T-helper 1 cell treated with Interleukin-12 subunit alpha and Interleukin-12 subunit beta and Interleukin-4 antibody, amounts not matched to agents 30 ng/mL and 1 ng/mL, for 36 hours (primary cell): ENCODE data around the gene DPY30. TPM values are rescaled to one million over a fixed set of nuclear protein-coding genes. Genes with fewer than 3 reads are reported as not detected.

ENCODE experiments used
- intact Hi-C: fragments of 100-400 bp; cut with micrococcal nuclease; formaldehyde crosslinking; loops from one replicate; pipeline ENCODE4 v1.15.1; 2024
- total RNA-seq: library from RNA; stranded (reverse); gene quantifications from 2 replicates; pipeline ENCODE4 v1.2.3, GENCODE V29; 2022

The DPY30 gene
- total RNA-seq, 1 donor from 2014 or later: 53.3 TPM

DNA sequence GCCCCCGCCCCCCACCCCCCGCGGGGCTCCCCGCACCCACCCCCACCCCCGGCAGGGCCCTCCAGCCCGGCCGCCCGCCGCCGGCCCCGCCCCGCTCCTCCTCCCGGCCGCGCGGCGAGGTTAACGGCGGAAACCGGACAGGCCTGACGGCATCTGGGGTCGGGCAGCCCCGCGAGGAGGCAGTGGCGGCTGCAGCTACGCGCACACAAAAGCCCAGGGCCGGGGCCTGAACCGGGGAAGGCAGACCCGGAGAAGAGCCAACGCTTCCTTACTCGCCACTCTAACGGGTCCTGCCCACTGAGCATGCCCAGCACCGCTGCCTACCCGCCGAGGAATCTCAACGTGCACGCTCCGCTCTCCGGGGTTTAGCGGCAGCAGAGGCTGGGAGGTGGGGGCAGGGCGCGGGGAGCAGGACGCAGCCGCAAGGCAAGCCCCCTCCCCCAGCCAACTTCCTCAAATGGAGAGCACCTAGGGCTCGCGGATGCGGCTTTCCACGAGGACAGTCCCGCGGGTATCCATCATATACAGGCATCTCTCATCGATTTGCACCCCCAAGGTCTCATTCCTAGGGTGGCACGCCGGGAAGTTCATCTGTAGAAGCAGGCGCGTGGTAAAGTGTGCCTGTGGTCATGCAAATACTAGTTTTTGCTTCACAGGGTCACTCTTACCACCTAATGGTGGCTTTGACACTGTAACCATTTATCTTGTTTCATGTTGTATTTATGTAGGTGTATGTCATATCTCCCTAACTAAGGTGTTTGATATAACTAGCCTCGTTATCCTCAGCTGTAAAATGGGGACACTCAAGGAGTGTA, 28.7 kb downstream of the DPY30 start, which contains the start of gene MEMO1:
Gene MEMO1 (minus strand): TSS at position 339 of the 815 bp plus-strand sequence. CDS start 761 bp downstream, outside the sequence.
- intact Hi-C loops: loop anchor here (1.0 to 5.0 kb wide), 9 partner anchors 28 to 1865 kb away; partner anchors contain the start of genes BIRC6, DPY30, FAM98A and SLC30A6

DNA sequence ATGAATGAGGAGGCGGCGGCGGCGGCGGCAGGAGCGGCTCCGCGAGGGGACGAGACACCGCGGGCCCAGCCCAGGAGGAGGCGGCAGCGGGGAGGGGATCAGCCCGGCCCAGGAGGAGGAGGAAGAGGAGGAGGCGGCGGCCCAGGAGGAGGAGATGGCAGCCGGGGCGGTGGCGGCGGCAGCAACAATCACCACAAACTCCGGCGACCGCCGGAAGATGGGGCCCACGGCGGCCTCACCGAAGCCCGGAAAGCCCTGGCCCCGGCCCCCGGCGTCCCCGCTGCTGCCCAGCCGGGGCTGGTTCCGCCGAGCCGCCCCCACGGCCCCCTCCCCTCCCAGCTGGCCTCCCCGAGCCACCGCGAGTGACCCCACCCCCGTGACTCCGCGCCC, 29.3 kb downstream of the DPY30 start:
- intact Hi-C loops: loop anchor here (2.0 to 5.0 kb wide), 4 partner anchors 127 to 1587 kb away; partner anchors contain the start of genes BIRC6, FAM98A and TTC27

DNA sequence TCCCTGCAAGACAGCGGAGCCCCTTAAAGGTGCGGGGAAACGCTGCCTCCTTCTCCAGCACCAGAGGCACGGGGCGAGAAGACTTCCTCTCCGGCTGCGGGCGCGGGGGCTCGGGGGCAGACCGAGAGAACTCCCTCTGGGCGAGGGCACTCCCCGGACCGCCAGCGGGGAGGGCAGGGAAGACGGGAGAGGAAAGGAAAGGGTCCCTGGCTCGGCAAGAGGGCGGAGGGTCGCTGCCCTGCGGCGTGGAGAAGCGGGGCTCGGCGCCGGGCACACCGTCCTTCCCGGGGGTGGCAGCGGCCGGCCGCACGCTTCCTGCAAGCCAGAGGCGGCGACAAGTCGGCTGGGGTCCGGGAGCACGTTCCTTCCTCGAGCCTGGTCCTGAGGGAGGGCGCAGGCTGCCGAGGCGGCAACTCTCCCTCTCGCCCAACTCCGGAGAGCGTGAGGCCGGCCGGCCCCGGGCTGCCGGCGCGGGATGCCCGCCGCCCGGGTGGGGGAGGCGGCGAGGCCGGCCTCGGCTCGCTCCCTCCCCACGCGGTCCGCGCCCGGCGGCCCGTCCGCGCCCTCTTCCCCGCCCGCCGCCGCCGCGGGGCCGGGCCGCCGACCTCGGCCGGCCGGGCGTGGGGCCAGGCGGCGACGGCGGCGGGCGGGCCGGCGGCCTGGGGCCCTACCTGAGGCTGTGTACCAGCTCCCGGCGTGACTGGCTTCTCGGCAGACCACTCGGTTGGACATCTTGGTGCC, 29.9 kb downstream of the DPY30 start:
- intact Hi-C loops: loop anchor here (1.0 to 5.0 kb wide), 7 partner anchors 12 to 1588 kb away; partner anchors contain the start of genes BIRC6, FAM98A and TTC27

DNA sequence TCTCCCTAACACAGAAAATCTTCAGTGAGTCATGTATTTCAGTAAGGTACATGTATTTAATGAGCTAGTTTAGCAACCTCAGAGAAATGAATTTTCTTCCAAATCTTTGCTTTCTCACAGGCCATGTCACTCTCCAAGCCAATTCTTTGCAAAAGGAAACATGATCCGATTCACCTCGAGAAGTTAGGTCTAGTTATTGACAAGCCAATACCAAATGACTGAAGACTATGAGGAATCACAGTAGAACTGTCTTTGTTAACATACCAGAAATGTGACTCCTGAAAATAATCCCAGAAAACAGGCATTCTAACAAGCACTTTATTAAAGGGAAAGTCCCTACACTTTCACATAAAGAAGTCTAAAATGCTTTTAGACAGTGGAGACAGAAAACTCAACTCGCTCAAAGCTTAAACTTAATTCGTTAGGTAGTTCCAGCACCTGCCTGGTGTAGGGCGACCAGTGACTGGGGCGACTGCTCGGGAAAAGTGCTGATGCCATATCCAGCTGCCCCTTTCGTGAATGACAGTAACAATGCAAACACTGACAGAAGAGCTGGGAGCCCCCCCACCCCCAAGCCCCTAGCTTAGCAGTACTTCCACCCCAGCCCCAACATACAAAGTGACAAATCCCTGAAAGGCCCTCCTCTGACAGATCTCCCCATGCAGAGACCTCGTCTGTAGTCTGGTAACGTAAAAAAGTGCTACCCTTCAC, 30.6 kb downstream of the DPY30 start:
- intact Hi-C loops: loop anchor here (1.0 to 5.0 kb wide), 3 partner anchors 12 to 123 kb away; no protein-coding TSS in a partner anchor

DNA sequence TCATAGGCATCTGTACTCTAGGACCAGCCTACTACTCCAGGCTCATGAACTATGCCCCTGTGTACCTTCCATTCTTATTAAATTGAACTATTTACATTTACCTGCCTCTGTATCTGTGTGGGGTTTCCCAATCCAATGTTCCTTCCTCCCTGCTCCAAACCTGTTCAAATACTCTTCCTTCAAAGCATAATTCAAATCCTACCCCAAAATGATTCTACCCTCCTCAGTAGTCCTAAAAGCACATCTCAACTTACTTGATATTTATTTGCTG, 32.5 kb downstream of the DPY30 start:
- intact Hi-C loops: loop anchor here (5.0 kb wide), 1 partner anchor 45 kb away; no protein-coding TSS in a partner anchor

DNA sequence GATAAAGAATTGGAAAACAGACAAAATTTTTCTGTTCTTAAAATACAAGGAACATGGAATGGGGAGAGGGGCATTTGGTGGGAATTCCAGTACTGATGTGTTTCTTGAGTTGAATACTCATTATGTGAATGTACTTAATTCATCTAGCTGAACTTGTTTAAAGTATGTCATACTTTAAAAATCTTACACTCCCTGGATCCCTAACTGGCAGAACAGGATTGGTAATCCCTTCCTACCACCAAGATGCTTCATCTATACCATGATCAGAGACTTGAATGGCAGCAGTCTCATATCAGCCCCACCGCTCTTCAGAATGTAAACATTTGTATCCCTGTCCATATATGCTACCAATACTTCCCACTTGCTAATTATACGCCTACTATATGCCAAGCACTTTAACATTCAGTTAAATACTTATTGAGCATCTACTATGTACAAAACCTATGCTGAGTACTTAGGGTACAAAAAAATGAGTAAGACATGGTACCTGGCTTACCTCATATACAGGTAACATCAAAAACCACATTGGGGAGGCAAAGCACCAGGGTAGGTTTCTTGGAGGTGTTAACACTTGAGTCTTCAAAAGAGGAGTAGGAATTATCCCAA, 34.1 kb downstream of the DPY30 start:
- intact Hi-C loops: loop anchor here (5.0 kb wide), 1 partner anchor 43 kb away; no protein-coding TSS in a partner anchor

DNA sequence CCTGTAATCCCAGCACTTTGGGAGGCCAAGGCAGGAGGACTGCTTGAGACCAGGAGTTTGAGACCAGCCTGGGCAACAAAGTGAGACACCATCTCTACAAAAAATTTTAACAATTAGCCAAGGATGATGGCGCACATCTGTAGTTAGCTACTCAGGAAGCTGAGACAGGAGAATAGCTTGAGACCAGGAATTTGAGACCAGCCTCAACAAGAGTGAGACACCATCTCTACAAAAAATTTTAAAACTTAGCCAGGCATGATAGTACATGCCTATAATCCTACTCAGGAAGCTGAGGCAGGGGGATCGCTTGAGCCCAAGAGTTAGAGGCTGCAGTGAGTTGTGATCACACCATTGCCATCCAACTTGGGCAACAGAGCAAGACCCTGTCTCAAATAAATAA, 35.8 kb downstream of the DPY30 start:
- intact Hi-C loops: no loop called here

DNA sequence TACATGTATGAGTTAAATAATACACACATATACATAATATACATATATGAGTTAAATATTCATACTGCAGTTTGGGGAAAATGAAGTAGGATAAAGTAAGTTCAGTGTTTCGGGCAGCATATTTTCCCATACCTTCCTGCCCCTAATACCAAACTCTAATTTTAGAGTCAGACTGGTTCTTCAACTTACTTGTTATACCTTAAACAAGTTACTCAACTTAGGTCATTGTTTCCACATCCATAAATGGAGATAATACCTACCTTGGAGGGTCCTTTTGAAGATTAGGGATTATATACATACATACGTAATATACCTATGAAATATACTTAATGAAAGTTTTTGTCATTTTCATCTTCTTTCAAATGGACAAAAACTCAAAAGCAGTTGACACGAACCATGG, 37.2 kb downstream of the DPY30 start:
- intact Hi-C loops: no loop called here

DNA sequence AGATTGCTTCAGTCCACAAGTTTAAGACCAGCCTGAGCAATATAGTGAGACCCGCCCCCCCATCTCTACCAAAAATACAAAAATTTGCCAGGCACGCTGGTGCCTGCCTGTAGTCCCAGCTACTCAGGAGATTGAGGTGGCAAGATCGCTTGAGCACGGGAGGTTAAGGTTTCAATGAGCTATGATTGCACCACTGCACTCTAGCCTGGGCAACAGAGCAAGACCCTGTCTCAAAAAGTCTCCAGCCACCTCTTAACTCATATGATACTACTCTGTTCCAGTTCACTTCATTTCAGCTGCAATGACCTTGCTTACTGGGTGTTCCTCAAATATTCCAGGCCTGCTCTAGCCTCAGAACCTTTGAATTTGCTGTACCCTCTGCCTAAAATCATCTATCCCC, 40.2 kb downstream of the DPY30 start:
- intact Hi-C loops: no loop called here

DNA sequence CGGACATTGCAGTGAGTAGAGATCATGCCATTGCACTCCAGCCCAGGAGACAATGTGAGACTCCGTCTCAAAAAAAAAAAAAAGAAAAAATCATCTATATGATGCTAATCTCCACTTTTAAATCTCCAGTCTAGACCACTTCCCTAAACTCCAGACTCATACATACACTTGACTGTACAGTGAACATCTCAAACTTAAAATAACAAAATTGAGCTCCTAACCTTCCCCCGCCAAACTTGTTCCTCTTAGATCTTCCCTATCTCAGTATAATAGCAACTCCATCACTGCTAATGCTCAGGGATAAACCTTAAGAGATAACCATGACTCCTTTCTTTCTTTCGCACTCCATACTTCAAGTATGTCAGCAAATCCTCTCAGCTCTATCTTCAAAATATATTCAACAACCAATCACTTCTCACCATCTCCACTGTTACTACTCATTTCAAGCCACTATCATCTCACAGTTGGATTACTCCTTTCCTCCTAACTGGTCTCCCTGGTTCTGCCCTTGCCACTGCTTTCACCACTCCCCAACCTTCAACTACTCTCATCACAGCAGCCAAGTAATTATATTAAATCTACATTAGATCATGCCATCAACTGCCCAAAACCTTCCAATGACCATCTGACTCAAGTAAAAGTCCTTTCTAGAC, 40.7 kb downstream of the DPY30 start:
- intact Hi-C loops: no loop called here

DNA sequence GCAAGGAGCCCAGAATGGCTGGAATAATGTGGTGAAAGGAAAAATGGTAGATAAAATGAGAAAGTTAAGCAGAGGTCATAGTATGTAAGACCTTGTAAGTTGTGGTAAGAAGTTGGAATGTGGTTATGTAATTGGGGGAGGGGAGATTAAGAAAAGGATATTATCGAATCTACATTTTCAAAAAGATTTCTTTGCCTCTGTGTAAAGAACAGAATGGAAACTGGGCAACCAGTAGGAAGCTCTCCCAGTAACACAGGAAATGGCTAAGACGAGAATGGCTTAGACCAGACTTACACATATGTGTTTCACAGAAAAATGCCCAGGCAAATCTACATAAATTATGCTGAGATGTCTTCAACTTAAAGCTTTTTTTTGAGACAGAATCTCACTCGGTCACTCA, 42.0 kb downstream of the DPY30 start:
- intact Hi-C loops: loop anchor here (1.0 kb wide), 1 partner anchor 12 kb away; no protein-coding TSS in a partner anchor

DNA sequence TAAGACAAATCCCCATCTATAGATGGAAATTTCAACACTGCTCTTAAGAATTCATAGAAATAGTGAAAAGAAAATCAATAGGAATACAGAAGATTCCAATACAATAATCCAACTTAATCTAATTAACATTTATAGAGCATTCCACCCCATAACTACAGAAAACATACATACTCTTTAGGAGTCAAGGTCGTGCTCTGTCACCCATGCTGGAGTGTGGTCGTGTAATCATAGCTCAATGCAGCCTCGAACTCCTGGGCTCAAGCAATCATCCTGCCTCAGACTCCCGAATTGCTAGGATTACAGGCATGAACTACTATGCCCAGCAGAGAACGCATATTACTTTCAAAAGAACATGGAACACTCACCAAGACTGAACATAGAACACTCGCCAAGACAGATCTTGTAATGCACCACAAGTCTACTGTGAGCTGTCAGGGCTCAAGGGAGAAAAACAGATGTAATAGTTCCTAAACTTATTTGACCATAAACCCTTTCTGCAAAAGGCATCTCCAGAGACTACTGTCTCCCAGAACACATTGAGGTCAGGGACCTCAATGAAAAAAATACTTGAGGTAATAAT, 42.9 kb downstream of the DPY30 start:
- intact Hi-C loops: loop anchor here (1.0 kb wide), 1 partner anchor 13 kb away; no protein-coding TSS in a partner anchor

DNA sequence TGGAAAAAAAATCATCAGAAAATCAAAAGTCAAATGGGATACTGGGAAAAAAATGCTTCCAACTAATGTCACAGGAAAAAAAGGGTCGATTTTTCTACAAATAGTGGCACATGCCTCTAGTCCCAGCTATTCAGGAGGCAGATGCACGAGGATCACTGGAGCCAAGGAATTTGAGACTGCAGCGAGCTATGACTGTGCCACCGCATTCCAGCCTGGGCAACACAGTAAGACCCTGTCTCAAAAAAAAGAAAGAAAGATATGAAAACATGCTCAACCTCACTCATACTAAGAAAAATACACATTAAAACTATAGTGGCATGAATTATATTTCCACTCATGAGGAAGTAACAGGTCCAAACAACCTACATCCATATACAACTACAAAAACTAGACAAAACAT, 46.7 kb downstream of the DPY30 start:
- intact Hi-C loops: no loop called here

DNA sequence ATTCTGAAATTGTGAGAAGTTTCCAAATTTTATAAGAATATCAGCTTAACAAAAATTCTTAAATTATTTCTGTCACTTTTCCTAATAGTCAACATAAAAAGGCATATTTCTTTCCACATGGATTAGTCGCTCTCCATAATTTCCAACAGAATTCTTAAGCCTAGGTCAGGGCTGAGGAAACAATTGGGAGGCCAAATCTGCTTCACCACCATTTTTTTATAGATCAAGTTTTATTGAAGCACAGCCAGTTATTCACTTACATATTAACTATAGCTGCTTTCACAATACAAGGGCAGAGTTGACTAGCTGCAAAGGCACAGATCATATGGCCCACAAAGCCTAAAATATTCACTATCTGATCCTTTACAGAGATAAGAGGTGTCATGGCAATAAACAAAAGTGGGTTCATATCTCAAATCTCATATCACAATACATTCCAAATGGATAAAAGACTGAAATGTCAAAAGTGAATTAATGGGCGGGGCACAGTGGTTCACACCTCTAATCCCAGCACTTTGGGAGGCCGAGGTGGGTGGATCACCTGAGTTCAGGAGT, 47.5 kb downstream of the DPY30 start:
- intact Hi-C loops: no loop called here

DNA sequence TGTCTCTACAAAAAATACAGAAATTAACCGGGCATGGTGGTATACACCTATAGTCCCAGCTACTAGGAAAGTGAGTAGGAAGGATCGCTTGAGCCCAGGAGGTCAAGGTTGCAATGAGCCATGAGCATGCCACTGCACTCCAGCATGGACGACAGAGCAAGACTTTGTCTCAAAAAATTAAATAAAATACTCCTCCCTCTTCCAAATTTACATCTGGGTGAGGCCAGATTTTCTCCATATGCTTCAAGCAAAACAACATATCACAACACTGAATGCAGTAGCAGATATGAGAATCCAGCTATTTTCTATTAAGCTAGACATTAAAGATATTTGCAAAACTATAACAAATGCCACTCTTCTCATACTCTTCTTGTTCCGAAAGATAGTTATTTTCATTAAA, 49.7 kb downstream of the DPY30 start:
- intact Hi-C loops: no loop called here

DNA sequence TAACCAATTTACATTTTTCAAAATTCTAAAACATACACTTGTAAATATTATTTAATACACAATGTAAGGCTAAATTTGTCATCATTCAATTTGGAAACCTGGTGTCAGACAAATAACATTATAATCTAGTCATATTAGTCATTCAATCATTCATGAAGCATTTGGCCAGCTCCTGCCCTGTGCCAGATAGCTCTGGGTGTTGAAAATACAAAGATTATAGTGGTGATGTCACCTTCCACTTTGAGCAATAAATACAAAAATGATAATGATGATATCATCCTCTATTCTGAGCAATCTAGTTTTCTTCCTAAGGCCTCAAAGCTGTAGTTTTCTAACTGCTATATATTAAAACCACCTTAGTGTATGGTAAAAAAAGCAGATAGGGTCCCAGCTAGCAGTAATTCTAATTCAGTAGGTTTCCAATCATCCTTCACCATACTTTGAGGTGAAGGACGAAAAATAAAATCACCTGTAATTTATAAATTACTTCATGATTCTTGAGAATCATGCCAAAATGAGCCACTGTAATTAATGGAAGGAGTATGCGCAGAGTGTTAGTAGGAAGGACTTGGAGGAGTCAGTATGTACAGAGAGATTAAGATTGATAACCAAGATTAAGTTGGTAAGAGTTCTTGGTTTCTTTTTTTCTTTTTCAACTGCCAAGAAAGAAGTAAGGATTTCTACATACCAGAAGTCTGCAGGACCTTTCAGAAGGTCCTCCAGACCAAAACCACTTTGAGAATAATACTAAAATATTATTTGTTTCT, 52.0 kb downstream of the DPY30 start:
- intact Hi-C loops: no loop called here

DNA sequence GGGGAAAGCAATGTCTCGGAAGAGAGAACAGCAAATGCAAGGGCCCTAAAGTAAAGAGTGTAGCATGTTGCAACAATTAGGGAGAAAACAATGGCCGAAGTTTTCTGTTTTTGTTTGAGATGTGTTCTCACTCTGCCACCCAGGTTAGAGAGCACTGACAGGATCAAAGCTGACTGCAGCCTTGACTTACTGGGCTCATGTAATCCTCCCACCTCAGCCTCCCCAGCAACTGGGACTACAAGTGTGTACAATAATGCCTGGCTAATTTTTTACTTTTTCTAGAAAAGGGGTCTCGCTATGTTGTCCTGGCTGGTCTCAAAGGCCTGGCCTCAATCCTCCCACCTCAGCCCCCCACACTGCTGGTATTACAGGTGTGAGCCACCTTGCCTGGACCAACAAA, 52.7 kb downstream of the DPY30 start:
- intact Hi-C loops: no loop called here

DNA sequence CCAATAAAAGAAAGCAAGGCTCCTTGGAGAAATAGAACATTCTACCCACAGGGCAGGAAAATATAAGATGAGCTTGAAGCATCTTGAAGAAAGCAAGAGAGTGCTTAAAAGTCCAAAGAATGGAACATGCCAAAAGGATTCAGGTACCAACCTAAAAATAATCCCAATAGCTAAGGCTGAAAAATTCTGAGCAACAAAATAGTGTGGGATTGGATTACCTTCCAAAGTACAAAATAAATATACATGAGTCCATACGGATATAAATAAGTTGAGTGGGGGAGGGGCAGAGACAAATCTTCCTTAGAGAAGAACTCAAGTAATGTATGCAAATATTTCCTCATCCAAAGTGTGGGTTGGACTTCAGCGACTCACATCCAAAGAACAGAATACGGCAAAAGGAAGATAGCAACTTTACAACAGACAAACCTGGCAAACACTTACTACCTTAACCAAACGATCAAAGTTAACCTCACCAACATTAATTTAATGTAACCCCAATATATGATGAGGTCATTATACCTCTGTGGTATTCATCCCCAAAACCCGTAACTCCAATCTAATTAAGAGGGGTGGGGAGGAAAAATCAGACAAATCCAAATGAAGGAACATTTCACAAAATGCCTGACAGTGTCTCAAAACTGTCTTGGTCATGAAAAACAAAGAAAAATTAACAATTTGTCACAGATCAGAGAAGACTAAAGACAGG, 55.7 kb downstream of the DPY30 start:
- intact Hi-C loops: no loop called here
